Lung (tissue), 12 donors: ENCODE results near the gene BRD3. TPM values are rescaled to one million over a fixed set of nuclear protein-coding genes. Genes with fewer than 3 reads are reported as not detected.
"Not testable (repeated sequence)": the region's sequence is repeated elsewhere in the genome, so short reads cannot be mapped to it uniquely, and the experiment has no call there.

ENCODE experiments used
- ATAC-seq: fragments of 200-7000 bp; cut with Tn5 transposase; one replicate; pipeline ENCODE4 v1.9.1; 2020; ENCODE audit warnings: moderate number of reproducible peaks; ENCODE audit not compliant: insufficient read depth, low FRiP score
- DNase-seq, 3 donors: peaks; one replicate each; pipeline ENCODE4 v3.0.0-alpha.2; 2013 to 2017
- H3K27ac ChIP-seq, 2 donors: one replicate each; pipeline ENCODE4 v1.5.1; 2013; ENCODE audit warnings: mild to moderate bottlenecking in 2 of 2, moderate library complexity in 2 of 2, control low read depth in 1 of 2, inconsistent platforms in 1 of 2, low read depth in 1 of 2, low read length in 1 of 2
- H3K27me3 ChIP-seq, 3 donors: one replicate each; pipeline ENCODE4 v1.5.1; 2013; ENCODE audit warnings: low read length in 2 of 3; ENCODE audit not compliant: control insufficient read depth in 3 of 3, insufficient read depth in 3 of 3
- H3K36me3 ChIP-seq, 4 donors: one replicate each; pipeline ENCODE4 v1.5.1; 2013; ENCODE audit warnings: low read length in 4 of 4, mild to moderate bottlenecking in 1 of 4, moderate library complexity in 1 of 4; ENCODE audit not compliant: control insufficient read depth in 4 of 4, insufficient read depth in 4 of 4
- H3K4me1 ChIP-seq, 5 donors: one replicate each; pipeline ENCODE4 v1.5.1; 2013; ENCODE audit warnings: low read length in 5 of 5, mild to moderate bottlenecking in 2 of 5, moderate library complexity in 1 of 5; ENCODE audit not compliant: control insufficient read depth in 5 of 5, insufficient read depth in 5 of 5
- H3K4me3 ChIP-seq: one replicate; pipeline ENCODE4 v1.5.1; 2013; ENCODE audit warnings: mild to moderate bottlenecking, control low read depth, moderate library complexity
- H3K9ac ChIP-seq, 2 donors: one replicate each; pipeline ENCODE4 v1.5.1; 2013; ENCODE audit warnings: low read length in 2 of 2, control low read depth in 1 of 2; ENCODE audit not compliant: insufficient read depth in 1 of 2
- H3K9me3 ChIP-seq, 4 donors: one replicate each; pipeline ENCODE4 v1.5.1; 2013; ENCODE audit warnings: low read length in 3 of 4, mild to moderate bottlenecking in 1 of 4, moderate library complexity in 1 of 4; ENCODE audit not compliant: control insufficient read depth in 4 of 4, insufficient read depth in 3 of 4
- CTCF ChIP-seq: IDR thresholded peaks from 2 replicates; pipeline ENCODE4 v1.5.1; 2012; ENCODE audit warnings: mild to moderate bottlenecking; ENCODE audit errors: control extremely low read depth, extremely low read depth
- WGBS, 2 donors: extraction: QIAGEN DNeasy Blood & Tissue Kit; methylation state at CpG; one replicate each; pipeline ENCODE4 v1.1.7; 2013; 5-methylcytosine and 5-hydroxymethylcytosine counted together
- polyA plus RNA-seq, 2 donors: library from polyadenylated mRNA; stranded (reverse); fragments of 200-250 nt; gene quantifications; one replicate each; pipeline ENCODE4 v1.2.1, GENCODE V29; 2013
- total RNA-seq, 2 donors: library from RNA; depleted of rRNA in 1 of 2; stranded (reverse); fragments of >200 nt in 1 of 2; gene quantifications; one replicate each; pipeline ENCODE4 v1.2.1, GENCODE V29; 2014 to 2021
- donor health status: control.
- donor health status: control.
- donor health status: Bipolar disorder and iron deficiency.
- donor health status: healthy.
- donor health status: DM: yes; HTN: yes; CAD: no.

The BRD3 gene
- total and polyA plus RNA-seq, 4 donors = 9.1 to 38.5 (median 21.9) TPM

GRCh38 chr9:133991214-133991921 is 76.5 kb downstream of the BRD3 start:
- DNase-seq = peak in 1 of 3 donors; percentile 17
- Histone ChIP-seq H3K9ac (no peak overlapping the region), H3K4me3 (peak overlapping the region; percentile 68), H3K27me3 (no peaks in the 10 kb centered on the region), H3K9me3 (no peaks in the 10 kb centered on the region), H3K4me1 (peaks cover 0 to 31% (median 15%) of the 10 kb centered on the region in 5 donors), H3K36me3 (peaks cover 0 to under 1% (median 0%) of the 10 kb centered on the region in 4 donors), H3K27ac (peak overlapping the region in 1 of 2 donors; percentile 85)
- 1 to 2% methylated on average over 52 to 82 of the region's 82 CpGs for WGBS, 2 donors
- ATAC-seq = no peak
- no peak for TF ChIP-seq CTCF

- ATAC-seq = no peak
- H3K36me3 ChIP-seq = peaks cover 0 to 2% (median 0%) of the 10 kb centered on the region in 4 donors
- no peak for TF ChIP-seq CTCF
- 37 to 51% methylated on average over 30 to 31 of the region's 31 CpGs for WGBS, 2 donors
- no peaks in the 10 kb centered on the region for H3K27me3 ChIP-seq
- H3K27ac ChIP-seq = peak overlapping the region in 1 of 2 donors; percentile 85
- H3K9ac ChIP-seq = peak overlapping the region in 1 of 2 donors; percentile 11
- peaks cover 0 to 31% (median 15%) of the 10 kb centered on the region in 5 donors for H3K4me1 ChIP-seq
- peak; percentile 61 to 80 (median 74) for DNase-seq
- peak overlapping the region; percentile 68 for H3K4me3 ChIP-seq
- no peaks in the 10 kb centered on the region for H3K9me3 ChIP-seq
Measured at GRCh38 chr9:133990366-133991213, 77.2 kb downstream of the BRD3 start.

GRCh38 chr9:133989625-133990365 is 78.0 kb downstream of the BRD3 start:
- Histone ChIP-seq H3K36me3 (peaks cover 0 to 2% (median 0%) of the 10 kb centered on the region in 4 donors), H3K9me3 (no peaks in the 10 kb centered on the region), H3K4me1 (peaks cover 0 to 31% (median 15%) of the 10 kb centered on the region in 5 donors), H3K4me3 (no peak overlapping the region), H3K27ac (peak overlapping the region in 1 of 2 donors; percentile 85), H3K9ac (no peak overlapping the region), H3K27me3 (no peaks in the 10 kb centered on the region)
- ATAC-seq = no peak
- no peak for TF ChIP-seq CTCF
- DNase-seq = no peak
- WGBS, 2 donors = 79 to 88% methylated on average over 24 of the region's 24 CpGs

- H3K4me1 ChIP-seq = peaks cover 0 to 21% (median 13%) of the 10 kb centered on the region in 5 donors
- H3K36me3 ChIP-seq, DNase-seq, H3K9ac ChIP-seq, H3K9me3 ChIP-seq, ATAC-seq, H3K27me3 ChIP-seq, H3K27ac ChIP-seq, H3K4me3 ChIP-seq: not testable (repeated sequence)
- 90 to 94% methylated on average over 14 of the region's 14 CpGs for WGBS, 2 donors
Measured at GRCh38 chr9:133988771-133989170, 79.1 kb downstream of the BRD3 start.
